ENCODE measurements around the gene KRT17. TPM values are rescaled to one million over a fixed set of nuclear protein-coding genes. Genes with fewer than 3 reads are reported as not detected.

KRT17 gene
- total and polyA plus RNA-seq, 5 donors from 2014 or later = not detected

- H3K9me3 ChIP-seq (ENCODE audit: control insufficient read depth in 2 of 2, low read length in 2 of 2) = no peaks in the 10 kb centered on the region
- peak overlapping the region; percentile 81 for H3K4me3 ChIP-seq (ENCODE audit: low read depth, low read length)
- H3K36me3 ChIP-seq (ENCODE audit: control insufficient read depth, insufficient read depth, low read length) = no peaks in the 10 kb centered on the region
- Mint-ChIP-seq H3K9me3 (no peaks in the 10 kb centered on the region), H3K27ac (peak overlapping the region; percentile 89 to 100 (median 98)), H3K36me3 (no peaks in the 10 kb centered on the region), H3K4me3 (peak overlapping the region; percentile 92 to 95 (median 95)), H3K27me3 (peaks cover 18% of the 10 kb centered on the region), H3K4me1 (peaks cover 0 to 40% (median 27%) of the 10 kb centered on the region in 4 donors)
- H3K27me3 ChIP-seq (ENCODE audit: control insufficient read depth, insufficient read depth, low read length) = no peaks in the 10 kb centered on the region
- ATAC-seq (ENCODE audit: low read depth in 2 of 2) (no peak), DNase-seq (no peak)
- peaks cover 30% of the 10 kb centered on the region for H3K4me1 ChIP-seq (ENCODE audit: control insufficient read depth, insufficient read depth, low read length, poor library complexity, severe bottlenecking)
- H3K27ac ChIP-seq (ENCODE audit: insufficient read depth, low read length, poor library complexity, severe bottlenecking) = peak overlapping the region; percentile 98
Observed at GRCh38 chr17:41664587-41665565, 40.5 kb upstream of the KRT17 start.

GRCh38 chr17:41664172-41664457 lies 39.7 kb upstream of the KRT17 start:
- no peaks in the 10 kb centered on the region for H3K36me3 Mint-ChIP-seq
- Histone ChIP-seq H3K4me3 (ENCODE audit: low read depth, low read length) (no peak overlapping the region), H3K27me3 (ENCODE audit: control insufficient read depth, insufficient read depth, low read length) (no peaks in the 10 kb centered on the region), H3K27ac (ENCODE audit: insufficient read depth, low read length, poor library complexity, severe bottlenecking) (no peak overlapping the region), H3K36me3 (ENCODE audit: control insufficient read depth, insufficient read depth, low read length) (no peaks in the 10 kb centered on the region), H3K9me3 (ENCODE audit: control insufficient read depth in 2 of 2, low read length in 2 of 2) (no peaks in the 10 kb centered on the region), H3K4me1 (ENCODE audit: control insufficient read depth, insufficient read depth, low read length, poor library complexity, severe bottlenecking) (peaks cover 30% of the 10 kb centered on the region)
- ATAC-seq (ENCODE audit: low read depth in 2 of 2) (no peak), DNase-seq (no peak)
- peak overlapping the region in 1 of 3 donors; percentile 43 for H3K27ac Mint-ChIP-seq
- H3K4me3 Mint-ChIP-seq = peak overlapping the region in 3 of 4 donors; percentile 70 to 92 (median 90)
- H3K9me3 Mint-ChIP-seq = no peaks in the 10 kb centered on the region
- H3K4me1 Mint-ChIP-seq = peaks cover 0 to 36% (median 24%) of the 10 kb centered on the region in 4 donors
- peaks cover 18% of the 10 kb centered on the region for H3K27me3 Mint-ChIP-seq

GRCh38 chr17:41663451-41664171 lies 39.2 kb upstream of the KRT17 start:
- Histone ChIP-seq H3K27ac (ENCODE audit: insufficient read depth, low read length, poor library complexity, severe bottlenecking) (no peak overlapping the region), H3K9me3 (ENCODE audit: control insufficient read depth in 2 of 2, low read length in 2 of 2) (no peaks in the 10 kb centered on the region), H3K36me3 (ENCODE audit: control insufficient read depth, insufficient read depth, low read length) (no peaks in the 10 kb centered on the region), H3K27me3 (ENCODE audit: control insufficient read depth, insufficient read depth, low read length) (no peaks in the 10 kb centered on the region), H3K4me3 (ENCODE audit: low read depth, low read length) (no peak overlapping the region), H3K4me1 (ENCODE audit: control insufficient read depth, insufficient read depth, low read length, poor library complexity, severe bottlenecking) (peaks cover 30% of the 10 kb centered on the region)
- Mint-ChIP-seq H3K27me3 (peaks cover 18% of the 10 kb centered on the region), H3K4me3 (peak overlapping the region in 3 of 4 donors; percentile 44 to 92 (median 82)), H3K9me3 (peaks cover 0 to under 1% (median 0%) of the 10 kb centered on the region in 7 donors), H3K27ac (peak overlapping the region in 2 of 3 donors; percentile 75 to 96), H3K4me1 (peaks cover 0 to 36% (median 24%) of the 10 kb centered on the region in 4 donors), H3K36me3 (no peaks in the 10 kb centered on the region)
- DNase-seq (no peak), ATAC-seq (ENCODE audit: low read depth in 2 of 2) (no peak)

- Mint-ChIP-seq H3K27ac (peak overlapping the region in 1 of 3 donors; percentile 25), H3K9me3 (peaks cover 0 to 2% (median 0%) of the 10 kb centered on the region in 7 donors)
Observed at GRCh38 chr17:41660221-41660711, 35.9 kb upstream of the KRT17 start.

GRCh38 chr17:41659427-41660212 lies 35.2 kb upstream of the KRT17 start:
- Mint-ChIP-seq H3K27me3 (peaks cover 8% of the 10 kb centered on the region), H3K36me3 (no peaks in the 10 kb centered on the region), H3K27ac (peak overlapping the region in 1 of 3 donors; percentile 25), H3K9me3 (peaks cover 0 to 2% (median 0%) of the 10 kb centered on the region in 7 donors), H3K4me1 (peaks cover 0 to 10% (median 8%) of the 10 kb centered on the region in 4 donors), H3K4me3 (no peak overlapping the region)
- Histone ChIP-seq H3K27me3 (ENCODE audit: control insufficient read depth, insufficient read depth, low read length) (no peaks in the 10 kb centered on the region), H3K4me1 (ENCODE audit: control insufficient read depth, insufficient read depth, low read length, poor library complexity, severe bottlenecking) (peaks cover 4% of the 10 kb centered on the region), H3K27ac (ENCODE audit: insufficient read depth, low read length, poor library complexity, severe bottlenecking) (no peak overlapping the region), H3K9me3 (ENCODE audit: control insufficient read depth in 2 of 2, low read length in 2 of 2) (no peaks in the 10 kb centered on the region), H3K36me3 (ENCODE audit: control insufficient read depth, insufficient read depth, low read length) (no peaks in the 10 kb centered on the region), H3K4me3 (ENCODE audit: low read depth, low read length) (no peak overlapping the region)
- DNase-seq (no peak), ATAC-seq (ENCODE audit: low read depth in 2 of 2) (no peak)

More at GRCh38 chr17:41660221-41660711, 35.9 kb upstream of the KRT17 start:
- Mint-ChIP-seq H3K4me3 (no peak overlapping the region), H3K27me3 (peaks cover 8% of the 10 kb centered on the region), H3K36me3 (no peaks in the 10 kb centered on the region), H3K4me1 (peaks cover 0 to 15% (median 8%) of the 10 kb centered on the region in 4 donors)
- no peak for DNase-seq
- no peaks in the 10 kb centered on the region for H3K9me3 ChIP-seq (ENCODE audit: control insufficient read depth in 2 of 2, low read length in 2 of 2)
- H3K27me3 ChIP-seq (ENCODE audit: control insufficient read depth, insufficient read depth, low read length) = no peaks in the 10 kb centered on the region
- no peak overlapping the region for H3K27ac ChIP-seq (ENCODE audit: insufficient read depth, low read length, poor library complexity, severe bottlenecking)
- ATAC-seq (ENCODE audit: low read depth in 2 of 2) = no peak
- peaks cover 8% of the 10 kb centered on the region for H3K4me1 ChIP-seq (ENCODE audit: control insufficient read depth, insufficient read depth, low read length, poor library complexity, severe bottlenecking)
- no peaks in the 10 kb centered on the region for H3K36me3 ChIP-seq (ENCODE audit: control insufficient read depth, insufficient read depth, low read length)
- H3K4me3 ChIP-seq (ENCODE audit: low read depth, low read length) = no peak overlapping the region

GRCh38 chr17:41658846-41659245 lies 34.5 kb upstream of the KRT17 start:
- Mint-ChIP-seq H3K27ac (peak overlapping the region in 1 of 3 donors; percentile 20), H3K36me3 (no peaks in the 10 kb centered on the region)

GRCh38 chr17:41657936-41658335 lies 33.6 kb upstream of the KRT17 start:
- H3K4me3 ChIP-seq (ENCODE audit: low read depth, low read length) = no peak overlapping the region
- Mint-ChIP-seq H3K27ac (no peak overlapping the region), H3K9me3 (peaks cover 0 to 2% (median 0%) of the 10 kb centered on the region in 7 donors), H3K4me3 (no peak overlapping the region), H3K27me3 (peaks cover 3% of the 10 kb centered on the region), H3K4me1 (peaks cover 0 to 4% (median 1%) of the 10 kb centered on the region in 4 donors), H3K36me3 (no peaks in the 10 kb centered on the region)
- H3K9me3 ChIP-seq (ENCODE audit: control insufficient read depth in 2 of 2, low read length in 2 of 2) = no peaks in the 10 kb centered on the region
- no peaks in the 10 kb centered on the region for H3K27me3 ChIP-seq (ENCODE audit: control insufficient read depth, insufficient read depth, low read length)
- no peaks in the 10 kb centered on the region for H3K36me3 ChIP-seq (ENCODE audit: control insufficient read depth, insufficient read depth, low read length)
- peaks cover 4% of the 10 kb centered on the region for H3K4me1 ChIP-seq (ENCODE audit: control insufficient read depth, insufficient read depth, low read length, poor library complexity, severe bottlenecking)
- H3K27ac ChIP-seq (ENCODE audit: insufficient read depth, low read length, poor library complexity, severe bottlenecking) = no peak overlapping the region
- no peak for DNase-seq
- no peak for ATAC-seq (ENCODE audit: low read depth in 2 of 2)

More at GRCh38 chr17:41658846-41659245, 34.5 kb upstream of the KRT17 start:
- Histone ChIP-seq H3K4me3 (ENCODE audit: low read depth, low read length) (no peak overlapping the region), H3K4me1 (ENCODE audit: control insufficient read depth, insufficient read depth, low read length, poor library complexity, severe bottlenecking) (peaks cover 4% of the 10 kb centered on the region), H3K9me3 (ENCODE audit: control insufficient read depth in 2 of 2, low read length in 2 of 2) (no peaks in the 10 kb centered on the region), H3K27me3 (ENCODE audit: control insufficient read depth, insufficient read depth, low read length) (no peaks in the 10 kb centered on the region), H3K36me3 (ENCODE audit: control insufficient read depth, insufficient read depth, low read length) (no peaks in the 10 kb centered on the region), H3K27ac (ENCODE audit: insufficient read depth, low read length, poor library complexity, severe bottlenecking) (no peak overlapping the region)
- DNase-seq (no peak), ATAC-seq (ENCODE audit: low read depth in 2 of 2) (no peak)
- H3K4me1 Mint-ChIP-seq = peaks cover 0 to 10% (median 6%) of the 10 kb centered on the region in 4 donors
- H3K9me3 Mint-ChIP-seq = peaks cover 0 to 2% (median 0%) of the 10 kb centered on the region in 7 donors
- H3K4me3 Mint-ChIP-seq = no peak overlapping the region
- H3K27me3 Mint-ChIP-seq = peaks cover 8% of the 10 kb centered on the region
